Testis (tissue), 2 donors: Measurements from ENCODE around the gene ID1.

Source experiments
- CTCF ChIP-seq, 3 experiments: fragments of 450-650 bp in 2 of 3; fragments of 200-600 bp in 1 of 3; sonication (generic) in 1 of 3; IDR thresholded peaks; one replicate each; pipeline ENCODE4 v1.5.1; 2016 to 2019; ENCODE audit warnings: antibody characterized with exemption in 3 of 3, mild to moderate bottlenecking in 2 of 3, moderate library complexity in 1 of 3
- POLR2A ChIP-seq: fragments of 450-650 bp; IDR thresholded peaks from one replicate; pipeline ENCODE4 v1.6.1; 2017; ENCODE audit warnings: antibody characterized with exemption, mild to moderate bottlenecking, moderate library complexity

- TF ChIP-seq CTCF (IDR thresholded peaks at IDR 0.05) = no peak
- TF ChIP-seq POLR2A = no peak
Measured at GRCh38 chr20:31643522-31643921, 38.4 kb downstream of the ID1 start.
